Endothelial cell of umbilical vein (primary cell): ENCODE data around the gene RUNDC3A. TPM values are rescaled to one million over a fixed set of nuclear protein-coding genes. Genes with fewer than 3 reads are reported as not detected.

Experiments
- BruUV-seq: library from RNA; stranded (reverse); fragments of 400-500 nt; replicated peaks from 2 replicates; lab custom pipeline; 2021; lab: Mats Ljungman, UMichigan
- CTCF ChIA-PET: fragments of 300-600, 350-600 bp; sonication (Branson Sonifier 250); formaldehyde crosslinking; loops from one replicate; lab custom pipeline; 2021; ENCODE audit warnings: antibody characterized with exemption, inconsistent platforms; lab: Charles Lee
- POLR2A ChIA-PET: fragments of 300-600, 350-600 bp; sonication (Branson Sonifier 250); formaldehyde crosslinking; loops from one replicate; lab custom pipeline; 2021; ENCODE audit warnings: antibody characterized with exemption, inconsistent platforms; lab: Charles Lee
- DNase-seq: peaks from one replicate; pipeline ENCODE4 v3.0.0-alpha.2; 2011; ENCODE audit warnings: low read depth, low spot score
- FAIRE-seq: peaks from 2 replicates; lab custom pipeline; 2011; peaks lifted over from hg19 to GRCh38; lab: Jason Lieb, UNC
- H2AFZ ChIP-seq: 2 replicates; pipeline ENCODE4 v1.6.0; 2012; ENCODE audit warnings: low read depth, low read length, control low read depth, inconsistent platforms
- H3K27ac ChIP-seq: 2 replicates; pipeline ENCODE4 v1.5.1; 2011; ENCODE audit warnings: low read depth, mild to moderate bottlenecking, control low read depth, low read length, moderate library complexity; ENCODE audit not compliant: insufficient read depth
- H3K27me3 ChIP-seq, 2 experiments: 2 replicates each; pipeline versions ENCODE4 v1.6.0 to v1.6.1; 2011; ENCODE audit warnings: low read length in 2 of 2, mixed read lengths in 1 of 2; ENCODE audit not compliant: control insufficient read depth in 2 of 2, insufficient read depth in 2 of 2
- H3K36me3 ChIP-seq, 2 experiments: 2 replicates in 1 of 2; 3 replicates in 1 of 2; pipeline ENCODE4 v1.5.1; 2011; ENCODE audit warnings: low read length in 2 of 2, mild to moderate bottlenecking in 1 of 2, moderate library complexity in 1 of 2; ENCODE audit not compliant: control insufficient read depth in 2 of 2, insufficient read depth in 2 of 2; ENCODE audit errors: extremely low read depth in 1 of 2
- H3K4me1 ChIP-seq: 3 replicates; pipeline ENCODE4 v1.5.1; 2011; ENCODE audit warnings: mild to moderate bottlenecking, low read length; ENCODE audit not compliant: control insufficient read depth, insufficient read depth; ENCODE audit errors: extremely low read depth
- H3K4me2 ChIP-seq: 2 replicates; pipeline ENCODE4 v1.6.1; 2011; ENCODE audit warnings: low read length, control low read depth, mixed read lengths; ENCODE audit not compliant: insufficient read depth
- H3K4me3 ChIP-seq, 3 experiments: fragments of 200-600 bp in 1 of 3; sonication (generic), shearing (Covaris generic) in 1 of 3; replicated peaks in 1 of 3; 2 replicates each; pipeline ENCODE4 v1.5.1; 2011 to 2016; ENCODE audit warnings: control low read depth in 3 of 3, low read length in 3 of 3, mild to moderate bottlenecking in 2 of 3, inconsistent platforms in 1 of 3, low read depth in 1 of 3, moderate library complexity in 1 of 3; ENCODE audit not compliant: insufficient read depth in 1 of 3
- H3K79me2 ChIP-seq: 2 replicates; pipeline ENCODE4 v1.6.0; 2012; ENCODE audit warnings: low read length, inconsistent platforms; ENCODE audit not compliant: control insufficient read depth, insufficient read depth
- H3K9ac ChIP-seq: replicated peaks from 2 replicates; pipeline ENCODE3; 2011; ENCODE audit warnings: low read length, control low read depth; ENCODE audit not compliant: insufficient read depth; ENCODE audit errors: extremely low read depth
- H3K9me1 ChIP-seq: replicated peaks from 3 replicates; pipeline ENCODE4 v1.6.0; 2011; ENCODE audit warnings: mild to moderate bottlenecking, low read length; ENCODE audit not compliant: control insufficient read depth, insufficient read depth; ENCODE audit errors: extremely low read depth
- H3K9me3 ChIP-seq: replicated peaks from 2 replicates; pipeline ENCODE4 v1.5.1; 2012; ENCODE audit warnings: low read length, inconsistent platforms; ENCODE audit not compliant: control insufficient read depth, insufficient read depth
- H4K20me1 ChIP-seq: replicated peaks from 2 replicates; pipeline ENCODE3; 2011; ENCODE audit warnings: mild to moderate bottlenecking, low read length; ENCODE audit not compliant: control insufficient read depth, insufficient read depth; ENCODE audit errors: extremely low read depth
- EZH2 ChIP-seq: IDR thresholded peaks from 2 replicates; pipeline ENCODE4 v1.6.1; 2012; ENCODE audit warnings: borderline replicate concordance, low read depth, mild to moderate bottlenecking, moderate library complexity, low read length, inconsistent platforms; ENCODE audit not compliant: severe bottlenecking
- FOS ChIP-seq: IDR thresholded peaks from 2 replicates; pipeline ENCODE4 v1.6.1; 2011; ENCODE audit warnings: mild to moderate bottlenecking, low read length, moderate library complexity, borderline replicate concordance; ENCODE audit not compliant: insufficient read depth
- GATA2 ChIP-seq: IDR thresholded peaks from 2 replicates; pipeline ENCODE4 v1.7.0; 2011; ENCODE audit warnings: low read depth, mild to moderate bottlenecking, moderate library complexity, mixed read lengths, low read length; ENCODE audit not compliant: insufficient read length, insufficient read depth
- JUN ChIP-seq: IDR thresholded peaks from 2 replicates; pipeline ENCODE4 v1.6.1; 2011; ENCODE audit warnings: borderline replicate concordance, low read depth; ENCODE audit not compliant: insufficient read length, insufficient read depth
- MYC ChIP-seq: IDR thresholded peaks from one replicate; pipeline ENCODE4 v1.6.1; 2011; ENCODE audit warnings: mild to moderate bottlenecking, low read depth, low read length
- POLR2A ChIP-seq: IDR thresholded peaks from 2 replicates; pipeline ENCODE4 v1.6.1; 2012; ENCODE audit warnings: low read depth, mild to moderate bottlenecking, control low read depth, low read length
- POLR2AphosphoS5 ChIP-seq: IDR thresholded peaks from 2 replicates; pipeline ENCODE4 v1.6.1; 2012; ENCODE audit warnings: low read depth, mild to moderate bottlenecking, control low read depth, low read length, moderate library complexity; ENCODE audit not compliant: insufficient read depth
- dilution Hi-C: fragments of 300-500 bp; cut with MboI; formaldehyde crosslinking; loops from one replicate; pipeline ENCODE4 v1.15.0; 2019; ENCODE audit warnings: low sequenced_read_pairs; ENCODE audit not compliant: extremely low pct_ligation_motif_present
- intact Hi-C: fragments of 100-400 bp; cut with micrococcal nuclease; formaldehyde crosslinking; loops from one replicate; pipeline ENCODE4 v1.10.0; 2022
- polyA plus RNA-seq, 4 experiments: library from polyadenylated mRNA; depleted of rRNA in 3 of 4; stranded (reverse) in 3 of 4; unstranded in 1 of 4; fragments of >200 nt; gene quantifications; 2 replicates each; pipeline versions ENCODE4 v1.2.1 to v1.2.3, GENCODE V29; 2011 to 2012; ENCODE audit warnings: missing spikeins in 1 of 4
- total RNA-seq: library from RNA; stranded (reverse); gene quantifications from 2 replicates; pipeline ENCODE4 v1.2.3, GENCODE V29; 2021
- TF ChIP-seq, protein P1 (sequence below), 2 donors: IDR thresholded peaks; 1 replicate in 1 of 2; 2 replicates in 1 of 2; pipeline ENCODE4 v1.5.1; 2011; ENCODE audit warnings: low read length in 2 of 2, mild to moderate bottlenecking in 2 of 2, moderate library complexity in 2 of 2, control low read depth in 1 of 2, inconsistent platforms in 1 of 2, low read depth in 1 of 2; ENCODE audit not compliant: insufficient read depth in 1 of 2; ENCODE audit errors: extremely low read depth in 1 of 2
- TF ChIP-seq, protein P2 (sequence below): IDR thresholded peaks from 2 replicates; pipeline ENCODE4 v1.6.1; 2011; ENCODE audit not compliant: insufficient read depth, insufficient read length

Gene RUNDC3A
- total and polyA plus RNA-seq, 2 donors (not counting 3 experiments of a cell fraction or from before 2014, with no cell fraction given) = 0.12 TPM; not detected in 1

- DNase-seq = peak; percentile 18
- Histone ChIP-seq H3K4me2 (peak overlapping the region; percentile 62), H3K9ac (peak overlapping the region; percentile 63), H3K27ac (no peak overlapping the region), H3K79me2 (no peaks in the 10 kb centered on the region), H3K27me3 (peaks cover 6 to 8% of the 10 kb centered on the region in 2 experiments), H3K9me1 (no peaks in the 10 kb centered on the region), H3K36me3 (no peaks in the 10 kb centered on the region), H4K20me1 (no peaks in the 10 kb centered on the region), H3K4me3 (peak overlapping the region; percentile 33 to 85 (median 37)), H2AFZ (peak overlapping the region; percentile 20), H3K9me3 (no peaks in the 10 kb centered on the region), H3K4me1 (peaks cover 5% of the 10 kb centered on the region)
- TF ChIP-seq POLR2AphosphoS5 (no peak), GATA2 (no peak), JUN (no peak), POLR2A (no peak), FOS (no peak), EZH2 (no peak), MYC (no peak)
- TF ChIP-seq, protein P1, sequence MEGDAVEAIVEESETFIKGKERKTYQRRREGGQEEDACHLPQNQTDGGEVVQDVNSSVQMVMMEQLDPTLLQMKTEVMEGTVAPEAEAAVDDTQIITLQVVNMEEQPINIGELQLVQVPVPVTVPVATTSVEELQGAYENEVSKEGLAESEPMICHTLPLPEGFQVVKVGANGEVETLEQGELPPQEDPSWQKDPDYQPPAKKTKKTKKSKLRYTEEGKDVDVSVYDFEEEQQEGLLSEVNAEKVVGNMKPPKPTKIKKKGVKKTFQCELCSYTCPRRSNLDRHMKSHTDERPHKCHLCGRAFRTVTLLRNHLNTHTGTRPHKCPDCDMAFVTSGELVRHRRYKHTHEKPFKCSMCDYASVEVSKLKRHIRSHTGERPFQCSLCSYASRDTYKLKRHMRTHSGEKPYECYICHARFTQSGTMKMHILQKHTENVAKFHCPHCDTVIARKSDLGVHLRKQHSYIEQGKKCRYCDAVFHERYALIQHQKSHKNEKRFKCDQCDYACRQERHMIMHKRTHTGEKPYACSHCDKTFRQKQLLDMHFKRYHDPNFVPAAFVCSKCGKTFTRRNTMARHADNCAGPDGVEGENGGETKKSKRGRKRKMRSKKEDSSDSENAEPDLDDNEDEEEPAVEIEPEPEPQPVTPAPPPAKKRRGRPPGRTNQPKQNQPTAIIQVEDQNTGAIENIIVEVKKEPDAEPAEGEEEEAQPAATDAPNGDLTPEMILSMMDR (IDR thresholded peaks at IDR 0.05; ENCODE audit: extremely low read depth in 1 of 2, insufficient read depth in 1 of 2, low read depth in 1 of 2, low read length in 2 of 2) = no peak
- TF ChIP-seq, protein P2, sequence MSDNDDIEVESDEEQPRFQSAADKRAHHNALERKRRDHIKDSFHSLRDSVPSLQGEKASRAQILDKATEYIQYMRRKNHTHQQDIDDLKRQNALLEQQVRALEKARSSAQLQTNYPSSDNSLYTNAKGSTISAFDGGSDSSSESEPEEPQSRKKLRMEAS = no peak
- FAIRE-seq = no peak
- dilution Hi-C loops = no loop called here
- no TSS peak for BruUV-seq
- ChIA-PET CTCF (interaction anchor here (0.5 to 4.1 kb wide), 29 partner anchors 8 to 194 kb away, joined by 3 to 39 read pairs (median 5); partner anchors contain the start of genes ATXN7L3 and GRN), POLR2A (interaction anchor here (0.5 to 0.6 kb wide), 2 partner anchors 14 to 117 kb away, joined by 3 to 5 read pairs; no protein-coding TSS in a partner anchor)
- intact Hi-C loops = no loop called here
Observed at GRCh38 chr17:44362949-44363612, 54.7 kb downstream of the RUNDC3A start.
